HG02763 (cell line): Measurements from ENCODE around the gene SNRNP25.

Experiments used
- ATAC-seq: cut with Tn5 transposase; IDR thresholded peaks from one replicate; pipeline ENCODE4 v1.9.1; 2021; ENCODE audit warnings: mild to moderate bottlenecking, moderate library complexity; ENCODE audit not compliant: unreplicated experiment

SNRNP25 gene

DNA sequence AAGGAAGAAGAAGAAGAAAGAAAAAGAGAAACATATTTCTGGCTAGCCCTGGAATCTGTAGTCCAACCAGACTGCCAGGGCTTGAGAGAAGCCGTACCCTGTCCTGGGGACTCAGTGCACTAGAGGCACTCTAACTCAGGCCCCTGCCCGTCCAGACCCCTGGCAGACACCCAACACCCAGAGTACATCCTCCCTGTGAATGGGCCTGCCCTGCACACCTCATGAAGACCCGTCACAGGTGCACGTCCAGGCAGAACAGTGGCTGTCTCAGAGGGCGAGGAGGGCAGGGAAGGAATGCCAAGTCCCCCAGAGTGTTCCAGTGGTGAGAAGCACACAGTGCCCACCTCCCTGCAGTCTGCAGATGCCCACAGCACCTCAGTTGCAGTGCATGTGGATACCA, 47.4 kb downstream of the SNRNP25 start:
- ATAC-seq = no peak

DNA sequence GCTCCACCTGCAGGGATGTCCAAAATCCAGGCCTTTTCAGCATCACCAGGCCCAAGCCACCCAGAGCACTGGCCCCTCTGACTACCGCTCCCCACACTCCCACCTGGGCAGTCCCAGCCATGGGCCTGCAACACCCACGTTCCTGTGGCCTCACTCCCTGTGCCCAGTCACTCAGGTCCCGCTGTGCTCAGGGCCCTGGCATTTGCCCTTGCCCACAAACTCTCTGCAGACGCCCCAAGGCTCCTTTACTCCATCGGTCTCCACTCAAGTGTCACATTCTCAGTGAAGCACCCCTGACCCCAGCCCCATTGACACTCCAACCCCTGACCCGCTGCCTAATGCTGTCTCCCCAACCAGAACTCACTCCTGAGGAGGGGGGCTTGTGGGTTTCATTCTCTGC, 48.0 kb downstream of the SNRNP25 start:
- no peak for ATAC-seq

GRCh38 chr16:102060-102855, 48.6 kb downstream of the SNRNP25 start:
- ATAC-seq = no peak

DNA sequence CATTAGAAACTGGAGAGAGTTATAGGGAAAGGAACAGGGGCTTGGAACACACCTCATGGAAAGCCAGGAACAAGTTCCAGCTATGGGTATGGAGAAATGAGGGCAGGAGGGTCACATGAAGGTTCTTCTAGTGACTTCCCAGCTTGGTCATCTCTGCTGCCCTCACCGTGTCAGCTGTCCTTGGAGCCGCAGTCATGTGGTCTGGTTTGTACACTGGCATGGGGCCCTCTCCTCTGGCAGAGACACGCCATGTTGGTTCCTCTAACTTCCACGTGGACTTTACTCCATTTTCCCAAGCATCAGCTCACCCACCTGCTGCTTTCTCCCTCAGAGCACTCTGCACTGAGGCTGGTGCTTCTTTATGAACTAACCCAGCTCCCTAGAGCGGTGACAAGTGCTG, 50.7 kb downstream of the SNRNP25 start:
- ATAC-seq = no peak

DNA sequence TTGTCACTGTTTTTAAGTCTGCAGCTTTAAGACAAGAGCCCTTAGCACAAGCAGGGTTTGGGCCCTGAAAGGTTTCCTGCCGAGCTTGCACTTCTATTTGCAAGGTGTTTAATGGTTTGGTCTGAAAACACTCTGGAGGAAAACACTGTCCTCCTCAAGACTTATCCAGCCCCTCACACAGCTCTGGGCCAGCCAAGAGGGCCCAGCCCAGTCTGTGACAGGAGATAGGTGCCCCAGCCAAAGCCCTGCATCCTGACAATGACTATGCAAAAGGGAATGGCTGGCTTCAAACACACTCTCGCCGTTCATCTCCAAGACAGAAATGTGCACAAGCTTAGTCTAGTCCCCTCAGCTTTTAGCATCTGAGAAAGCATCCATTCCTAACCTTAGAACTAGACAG, 51.3 kb downstream of the SNRNP25 start:
- ATAC-seq = no peak

- ATAC-seq = no peak
Observed at GRCh38 chr16:105521-105920, 51.9 kb downstream of the SNRNP25 start.

DNA sequence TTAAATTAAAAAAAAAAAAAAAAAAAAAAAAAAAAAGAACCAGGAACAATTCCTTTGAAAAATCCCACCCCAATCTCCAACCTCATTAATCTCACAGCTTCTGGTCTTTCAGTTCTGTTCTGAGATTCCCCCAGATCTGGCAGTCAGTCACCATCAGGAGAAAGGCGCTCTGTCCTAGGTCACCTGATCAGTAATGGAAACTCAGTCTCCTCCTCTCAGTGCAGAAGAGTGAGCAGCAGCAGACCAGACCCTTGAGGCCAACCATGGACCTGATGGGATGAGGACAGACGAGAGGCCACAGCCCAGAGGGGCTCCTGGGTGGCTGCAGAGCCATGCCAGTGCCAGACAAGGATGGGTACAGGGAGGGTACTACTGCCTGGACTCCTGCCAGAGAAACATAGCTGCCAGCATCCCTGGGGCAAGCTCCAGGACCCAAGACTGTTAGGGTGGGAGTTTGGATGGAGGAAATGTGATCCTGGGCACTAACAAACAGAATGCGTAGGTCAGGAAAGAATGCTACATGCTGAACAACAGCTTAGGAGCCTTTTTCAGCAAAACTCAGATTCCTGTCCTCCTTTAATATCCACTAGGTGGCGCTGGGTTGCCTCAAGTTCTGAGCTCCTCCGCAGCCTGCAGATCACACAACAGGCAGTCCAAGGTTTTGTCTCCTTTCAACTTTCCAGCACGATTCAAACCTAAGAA, 53.1 kb downstream of the SNRNP25 start:
- ATAC-seq = no peak
